Stimulated activated memory B cell treated with anti-CD40 and anti-IgM and Interleukin-4, amounts not matched to agents 10 μg/mL and 1 μg/mL and 100 μg/mL, for 72 hours (primary cell): Measurements from ENCODE around the gene RAPGEFL1.
A peak's percentile ranks its signal among the peaks of the same experiment; 100 is the strongest.
"Not testable (repeated sequence)": the region's sequence is repeated elsewhere in the genome, so short reads cannot be mapped to it uniquely, and the experiment has no call there.

Experiments used
- ATAC-seq: fragments of 150-1000 bp; cut with Tn5 transposase; 2 replicates; pipeline ENCODE4 v1.10.0; 2021
- H3K27ac Mint-ChIP-seq: one replicate; pipeline ENCODE4 v1.8.0; 2022; ENCODE audit warnings: mild to moderate bottlenecking, mixed read lengths
- H3K27me3 Mint-ChIP-seq: one replicate; pipeline ENCODE4 v1.8.0; 2022; ENCODE audit warnings: mixed read lengths
- H3K36me3 Mint-ChIP-seq: one replicate; pipeline ENCODE4 v1.8.0; 2022; ENCODE audit warnings: mixed read lengths
- H3K4me1 Mint-ChIP-seq: one replicate; pipeline ENCODE4 v1.8.0; 2022; ENCODE audit warnings: mixed read lengths
- H3K4me3 Mint-ChIP-seq: one replicate; pipeline ENCODE4 v1.8.0; 2022; ENCODE audit warnings: mild to moderate bottlenecking, moderate library complexity, mixed read lengths
- H3K9me3 Mint-ChIP-seq: one replicate; pipeline ENCODE4 v1.8.0; 2022; ENCODE audit warnings: mixed read lengths

RAPGEFL1 gene

GRCh38 chr17:40218740-40219593 is 41.7 kb downstream of the RAPGEFL1 start, which contains the start of gene WIPF2:
TSS of gene WIPF2 (plus strand) at chr17:40219304. CDS start at chr17:40256460, 37,156 bp downstream.
- peak within 1 kb of the TSS; percentile 94 for H3K27ac Mint-ChIP-seq
- peaks cover 5% of the 10 kb centered on the region for H3K36me3 Mint-ChIP-seq
- peaks cover 42% of the 10 kb centered on the region for H3K4me1 Mint-ChIP-seq
- ATAC-seq = peak; percentile 97
- H3K4me3 Mint-ChIP-seq = peak within 1 kb of the TSS; percentile 87
- no peaks in the 10 kb centered on the region for H3K9me3 Mint-ChIP-seq
- H3K27me3 Mint-ChIP-seq = no peaks in the 10 kb centered on the region

- H3K4me1 Mint-ChIP-seq = peaks cover 48% of the 10 kb centered on the region
- peaks cover 9% of the 10 kb centered on the region for H3K36me3 Mint-ChIP-seq
- no peaks in the 10 kb centered on the region for H3K27me3 Mint-ChIP-seq
- H3K27ac Mint-ChIP-seq = peak overlapping the region; percentile 94
- H3K9me3 Mint-ChIP-seq = no peaks in the 10 kb centered on the region
- peak overlapping the region; percentile 87 for H3K4me3 Mint-ChIP-seq
- ATAC-seq = peak; percentile 17
Measured at GRCh38 chr17:40219594-40220338, 42.5 kb downstream of the RAPGEFL1 start.

DNA sequence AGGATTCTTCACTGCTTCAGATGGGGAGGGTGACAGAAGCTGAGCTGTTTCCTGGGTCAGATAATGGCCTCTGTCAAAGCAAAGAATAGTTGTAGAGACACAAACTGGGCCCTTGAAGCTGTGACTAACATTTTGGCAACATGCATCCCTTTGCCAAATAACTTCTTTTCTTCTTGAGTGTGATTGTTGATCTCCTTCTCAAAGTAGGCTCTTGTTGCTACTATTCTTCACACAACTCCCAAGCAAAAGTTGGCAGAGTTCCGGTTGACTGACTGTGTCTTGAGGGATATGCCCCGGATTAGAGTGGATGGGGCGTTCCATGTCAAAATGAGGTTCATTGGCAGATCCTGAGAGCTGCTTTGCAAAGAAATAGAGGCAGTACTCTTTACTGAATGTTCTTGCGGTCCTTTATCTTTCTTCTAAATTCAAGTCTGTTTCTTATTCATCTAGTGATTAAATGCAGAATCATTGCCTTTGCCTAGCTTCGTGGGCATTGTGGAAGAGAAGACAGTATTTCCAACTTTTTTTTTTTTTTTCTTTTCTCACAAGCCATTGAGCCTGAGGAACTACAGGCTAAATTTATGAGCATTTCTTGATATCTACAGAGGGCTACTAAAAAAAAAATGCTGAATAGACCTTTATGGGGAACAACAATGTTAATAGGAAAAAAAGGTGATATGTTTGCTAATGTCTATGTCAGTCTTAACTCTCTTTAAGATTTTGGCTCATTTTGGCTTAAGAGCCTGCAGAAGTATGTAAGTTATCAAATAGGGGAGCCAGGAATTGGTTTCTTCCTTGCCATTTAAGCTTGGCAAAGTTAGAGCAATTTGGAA is 47.7 kb downstream of the RAPGEFL1 start:
- no peak for ATAC-seq
- Mint-ChIP-seq H3K4me3 (no peak overlapping the region), H3K27me3 (no peaks in the 10 kb centered on the region), H3K4me1 (peaks cover 50% of the 10 kb centered on the region), H3K9me3 (no peaks in the 10 kb centered on the region), H3K27ac (peak overlapping the region; percentile 67), H3K36me3 (peaks cover 26% of the 10 kb centered on the region)

DNA sequence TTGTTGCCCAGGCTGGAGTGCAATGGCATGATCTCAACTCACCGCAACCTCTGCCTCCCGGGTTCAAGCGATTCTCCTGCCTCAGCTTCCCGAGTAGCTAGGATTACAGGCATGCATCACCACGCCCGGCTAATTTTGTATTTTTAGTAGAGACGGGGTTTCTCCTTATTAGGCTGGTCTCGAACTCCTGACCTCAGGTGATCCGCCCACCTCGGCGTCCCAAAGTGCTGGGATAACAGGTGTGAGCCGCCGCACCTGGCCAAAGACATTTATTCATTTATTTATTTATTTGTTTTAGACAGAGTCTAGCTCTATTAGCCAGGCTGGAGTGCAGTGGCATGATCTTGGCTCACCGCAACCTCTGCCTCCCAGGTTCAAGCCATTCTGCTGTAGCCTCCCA is 51.9 kb downstream of the RAPGEFL1 start:
- H3K27me3 Mint-ChIP-seq, H3K9me3 Mint-ChIP-seq, H3K4me3 Mint-ChIP-seq, H3K27ac Mint-ChIP-seq, ATAC-seq: not testable (repeated sequence)
- Mint-ChIP-seq H3K36me3 (peaks cover 35% of the 10 kb centered on the region), H3K4me1 (peaks cover 41% of the 10 kb centered on the region)

DNA sequence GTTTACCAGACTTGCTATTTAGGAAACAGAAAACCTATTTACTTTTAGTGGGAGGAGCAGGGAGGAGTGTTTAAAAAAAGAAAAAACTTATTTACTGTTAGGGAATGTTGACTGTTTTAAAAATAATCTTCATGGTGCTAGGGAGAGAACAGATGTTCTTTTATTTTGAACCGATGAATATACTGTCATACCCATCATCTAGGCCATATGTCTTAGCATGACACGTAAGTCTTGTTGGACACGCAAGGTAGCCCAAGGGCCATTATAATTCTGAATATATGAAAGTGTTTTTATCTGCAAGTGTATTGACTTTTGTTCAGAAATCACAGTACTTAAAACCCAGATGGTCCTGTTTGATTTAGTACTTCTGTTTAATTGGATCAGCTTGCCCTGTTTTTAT is 53.4 kb downstream of the RAPGEFL1 start:
- no peaks in the 10 kb centered on the region for H3K9me3 Mint-ChIP-seq
- H3K36me3 Mint-ChIP-seq = peaks cover 42% of the 10 kb centered on the region
- H3K27ac Mint-ChIP-seq = no peak overlapping the region
- H3K4me1 Mint-ChIP-seq = peaks cover 39% of the 10 kb centered on the region
- no peak for ATAC-seq
- H3K27me3 Mint-ChIP-seq = no peaks in the 10 kb centered on the region
- no peak overlapping the region for H3K4me3 Mint-ChIP-seq

- H3K27ac Mint-ChIP-seq, H3K4me3 Mint-ChIP-seq, H3K27me3 Mint-ChIP-seq, H3K9me3 Mint-ChIP-seq, ATAC-seq: not testable (repeated sequence)
- peaks cover 39% of the 10 kb centered on the region for H3K4me1 Mint-ChIP-seq
- H3K36me3 Mint-ChIP-seq = peaks cover 42% of the 10 kb centered on the region
Measured at GRCh38 chr17:40231928-40232327, 54.7 kb downstream of the RAPGEFL1 start.

DNA sequence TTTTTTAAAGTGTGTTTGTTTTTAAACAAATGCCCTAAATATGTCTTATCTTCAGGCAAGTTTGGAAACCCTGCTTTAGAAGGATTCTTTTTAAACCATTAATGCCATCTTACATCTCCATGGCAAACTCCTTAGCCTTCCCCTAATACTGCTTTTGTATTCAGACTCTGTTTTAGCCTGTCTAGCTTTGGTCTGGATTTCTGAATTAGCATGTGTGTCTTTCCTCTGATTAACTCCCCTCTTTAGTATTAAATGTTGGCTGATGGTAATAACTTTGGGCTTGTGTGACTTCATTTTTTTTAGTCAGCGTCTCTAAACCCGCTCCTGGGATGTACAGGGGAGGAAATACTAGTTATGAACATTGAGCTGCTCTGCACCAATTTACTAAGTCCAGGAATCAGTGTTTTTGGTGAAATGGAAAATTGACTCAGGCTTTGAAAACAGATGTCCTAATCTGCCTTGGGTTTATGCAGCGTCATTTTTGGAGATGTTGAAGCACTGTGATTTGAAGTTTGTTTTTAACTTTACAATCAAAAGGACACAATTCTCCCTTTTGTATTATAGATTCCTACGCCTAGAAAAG is 64.1 kb downstream of the RAPGEFL1 start:
- Mint-ChIP-seq H3K27ac (peak overlapping the region; percentile 44), H3K4me3 (no peak overlapping the region)

DNA sequence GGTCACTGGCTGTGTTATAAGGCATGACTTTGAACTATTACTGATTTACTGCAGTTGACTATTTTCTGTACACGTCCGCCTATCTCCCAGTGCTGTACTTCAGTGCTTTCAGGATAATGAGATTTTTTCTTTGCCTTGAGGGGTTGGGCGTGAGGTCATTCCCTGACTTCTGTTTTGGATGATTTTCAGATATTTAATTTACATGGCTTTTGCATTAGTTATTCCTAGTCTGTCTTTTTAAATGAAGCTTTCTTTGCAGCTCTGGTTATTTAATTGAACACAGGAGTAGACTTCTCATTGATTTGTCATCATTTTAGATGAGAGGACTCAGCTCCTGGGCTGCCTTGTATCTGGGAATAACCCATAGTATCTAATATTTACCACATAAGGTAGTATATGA is 65.5 kb downstream of the RAPGEFL1 start:
- H3K27ac Mint-ChIP-seq = no peak overlapping the region
- H3K36me3 Mint-ChIP-seq = no peaks in the 10 kb centered on the region
- H3K9me3 Mint-ChIP-seq = no peaks in the 10 kb centered on the region
- no peaks in the 10 kb centered on the region for H3K27me3 Mint-ChIP-seq
- ATAC-seq = no peak
- no peak overlapping the region for H3K4me3 Mint-ChIP-seq
- H3K4me1 Mint-ChIP-seq = peaks cover 35% of the 10 kb centered on the region

More for the DNA sequence above, 64.1 kb downstream of the RAPGEFL1 start:
- ATAC-seq = no peak
- no peaks in the 10 kb centered on the region for H3K9me3 Mint-ChIP-seq
- peaks cover 35% of the 10 kb centered on the region for H3K4me1 Mint-ChIP-seq
- H3K27me3 Mint-ChIP-seq = no peaks in the 10 kb centered on the region
- peaks cover 9% of the 10 kb centered on the region for H3K36me3 Mint-ChIP-seq

- ATAC-seq = no peak
- Mint-ChIP-seq H3K27ac (no peak overlapping the region), H3K4me3 (no peak overlapping the region), H3K4me1 (peaks cover 39% of the 10 kb centered on the region), H3K36me3 (no peaks in the 10 kb centered on the region), H3K9me3 (no peaks in the 10 kb centered on the region), H3K27me3 (no peaks in the 10 kb centered on the region)
Measured at GRCh38 chr17:40243761-40244160, 66.5 kb downstream of the RAPGEFL1 start.

- Mint-ChIP-seq H3K4me1 (peaks cover 44% of the 10 kb centered on the region), H3K4me3 (no peak overlapping the region), H3K27me3 (no peaks in the 10 kb centered on the region), H3K27ac (no peak overlapping the region), H3K36me3 (no peaks in the 10 kb centered on the region), H3K9me3 (no peaks in the 10 kb centered on the region)
- ATAC-seq = no peak
Measured at GRCh38 chr17:40244255-40244654, 67.0 kb downstream of the RAPGEFL1 start.
